Type B pancreatic cell (in vitro differentiated cells): Measurements from ENCODE around the gene CYTH4. TPM values are rescaled to one million over a fixed set of nuclear protein-coding genes. Genes with fewer than 3 reads are reported as not detected.

Source experiments
- DNase-seq: peaks from one replicate; pipeline ENCODE4 v3.0.0; 2021; ENCODE audit warnings: mixed read lengths; ENCODE audit not compliant: unreplicated experiment; ENCODE audit errors: extremely low spot score
- H3K27ac Mint-ChIP-seq: 2 replicates; pipeline ENCODE4 v1.8.0; 2021; ENCODE audit warnings: mild to moderate bottlenecking, mixed read lengths
- H3K27me3 Mint-ChIP-seq: 2 replicates; pipeline ENCODE4 v1.8.0; 2021; ENCODE audit warnings: mixed read lengths
- H3K36me3 Mint-ChIP-seq: 2 replicates; pipeline ENCODE4 v1.8.0; 2021; ENCODE audit warnings: mixed read lengths
- H3K4me1 Mint-ChIP-seq: one replicate; pipeline ENCODE4 v1.8.0; 2021; ENCODE audit warnings: mixed read lengths; ENCODE audit not compliant: unreplicated experiment
- H3K4me3 Mint-ChIP-seq: 2 replicates; pipeline ENCODE4 v1.8.0; 2021; ENCODE audit warnings: mild to moderate bottlenecking, mixed read lengths
- H3K9me3 Mint-ChIP-seq: 2 replicates; pipeline ENCODE4 v1.8.0; 2021; ENCODE audit warnings: mixed read lengths
- total RNA-seq: library from RNA; stranded (reverse); gene quantifications from 2 replicates; pipeline ENCODE4 v1.2.1, GENCODE V29; 2021; ENCODE audit warnings: low replicate concordance
- TF ChIP-seq, protein P1 (sequence below): fragments of 200-600 bp; sonication (generic); conservative IDR thresholded peaks from 2 replicates; pipeline ENCODE4 v1.5.0; 2021; ENCODE audit warnings: antibody characterized with exemption, mild to moderate bottlenecking

CYTH4 gene
- total RNA-seq, 1 donor from 2014 or later, result not detected

DNA sequence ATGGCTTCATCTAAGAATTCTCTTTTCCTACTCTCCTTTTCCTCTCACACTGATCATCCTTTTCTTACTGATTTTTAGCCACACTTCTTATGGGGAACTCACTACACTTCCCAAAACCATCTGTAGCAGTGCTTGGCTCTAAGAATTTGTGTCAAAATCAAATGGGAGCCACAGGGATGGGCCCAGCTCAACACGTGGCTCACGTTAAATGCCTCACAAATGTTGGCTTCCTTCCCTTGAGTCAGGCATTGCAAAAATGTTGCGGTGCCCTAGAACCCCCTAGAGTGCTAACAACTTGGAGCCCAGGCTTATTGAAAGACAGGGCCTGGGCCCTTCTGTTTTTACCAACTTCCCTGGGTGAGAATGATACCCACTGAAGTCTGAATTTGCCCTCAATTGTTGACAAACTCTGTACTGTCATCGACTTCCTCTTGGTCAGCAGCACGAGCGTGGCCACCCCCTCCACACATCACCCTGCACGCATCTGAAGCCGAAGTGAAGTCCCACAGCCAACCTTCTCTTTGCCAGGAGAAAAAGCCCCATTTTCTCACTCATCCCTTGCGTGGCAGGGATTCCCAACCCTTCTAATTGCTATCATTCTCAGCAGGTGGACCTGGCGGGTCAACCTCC, 75.3 kb downstream of the CYTH4 start:
- TF ChIP-seq, protein P1, sequence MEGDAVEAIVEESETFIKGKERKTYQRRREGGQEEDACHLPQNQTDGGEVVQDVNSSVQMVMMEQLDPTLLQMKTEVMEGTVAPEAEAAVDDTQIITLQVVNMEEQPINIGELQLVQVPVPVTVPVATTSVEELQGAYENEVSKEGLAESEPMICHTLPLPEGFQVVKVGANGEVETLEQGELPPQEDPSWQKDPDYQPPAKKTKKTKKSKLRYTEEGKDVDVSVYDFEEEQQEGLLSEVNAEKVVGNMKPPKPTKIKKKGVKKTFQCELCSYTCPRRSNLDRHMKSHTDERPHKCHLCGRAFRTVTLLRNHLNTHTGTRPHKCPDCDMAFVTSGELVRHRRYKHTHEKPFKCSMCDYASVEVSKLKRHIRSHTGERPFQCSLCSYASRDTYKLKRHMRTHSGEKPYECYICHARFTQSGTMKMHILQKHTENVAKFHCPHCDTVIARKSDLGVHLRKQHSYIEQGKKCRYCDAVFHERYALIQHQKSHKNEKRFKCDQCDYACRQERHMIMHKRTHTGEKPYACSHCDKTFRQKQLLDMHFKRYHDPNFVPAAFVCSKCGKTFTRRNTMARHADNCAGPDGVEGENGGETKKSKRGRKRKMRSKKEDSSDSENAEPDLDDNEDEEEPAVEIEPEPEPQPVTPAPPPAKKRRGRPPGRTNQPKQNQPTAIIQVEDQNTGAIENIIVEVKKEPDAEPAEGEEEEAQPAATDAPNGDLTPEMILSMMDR, result no peak
- Mint-ChIP-seq H3K36me3 (no peaks in the 10 kb centered on the region), H3K27ac (no peak overlapping the region), H3K9me3 (no peaks in the 10 kb centered on the region), H3K27me3 (peaks cover 25% of the 10 kb centered on the region), H3K4me1 (peaks cover 4% of the 10 kb centered on the region), H3K4me3 (no peak overlapping the region)
- DNase-seq, result no peak

DNA sequence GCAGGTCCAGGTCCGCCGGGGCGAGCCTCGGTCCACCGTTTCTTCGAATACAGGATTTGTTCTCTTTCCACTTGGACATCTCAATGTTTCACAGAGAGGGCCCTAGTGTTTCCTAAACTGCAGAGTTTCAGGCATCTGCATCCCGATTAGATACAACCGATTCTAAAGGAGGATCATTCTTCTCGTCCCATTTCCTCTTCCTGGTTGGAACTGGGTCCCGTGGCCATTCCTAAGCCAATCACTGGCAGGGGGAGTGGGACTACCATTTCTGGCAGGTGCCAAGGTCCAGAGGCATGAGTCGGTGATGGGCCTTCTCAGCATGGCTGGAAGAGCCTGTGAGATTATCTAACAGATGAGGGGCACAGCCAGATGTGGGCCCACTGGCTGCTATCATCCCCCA, 76.1 kb downstream of the CYTH4 start:
- H3K36me3 Mint-ChIP-seq, result no peaks in the 10 kb centered on the region
- TF ChIP-seq, protein P1, result no peak
- peaks cover 18% of the 10 kb centered on the region for H3K27me3 Mint-ChIP-seq
- no peak overlapping the region for H3K4me3 Mint-ChIP-seq
- H3K9me3 Mint-ChIP-seq, result no peaks in the 10 kb centered on the region
- peaks cover 8% of the 10 kb centered on the region for H3K4me1 Mint-ChIP-seq
- DNase-seq, result no peak
- H3K27ac Mint-ChIP-seq, result no peak overlapping the region

DNA sequence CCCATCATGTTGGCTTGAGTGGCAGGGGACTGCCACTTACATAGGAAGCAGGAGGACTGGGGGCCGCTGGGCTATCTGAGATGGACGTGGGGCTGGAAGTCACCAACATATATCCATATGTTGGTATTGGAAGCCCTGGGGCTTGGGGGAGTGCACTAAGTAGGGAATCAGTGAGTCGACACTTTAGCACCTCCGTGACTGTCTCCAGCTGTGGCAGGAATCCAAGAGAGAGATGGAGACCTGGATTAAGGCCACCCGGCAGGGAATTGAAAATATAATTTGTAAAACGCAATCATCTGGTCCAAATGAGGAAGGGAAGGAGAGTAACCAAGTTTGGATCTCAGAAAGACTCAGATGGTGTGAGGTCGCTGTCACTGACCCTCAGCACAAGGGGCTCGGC, 76.6 kb downstream of the CYTH4 start:
- Mint-ChIP-seq H3K4me1 (peaks cover 11% of the 10 kb centered on the region), H3K9me3 (no peaks in the 10 kb centered on the region), H3K36me3 (no peaks in the 10 kb centered on the region), H3K27me3 (peaks cover 17% of the 10 kb centered on the region), H3K4me3 (no peak overlapping the region), H3K27ac (no peak overlapping the region)
- TF ChIP-seq, protein P1, result no peak
- DNase-seq, result no peak

DNA sequence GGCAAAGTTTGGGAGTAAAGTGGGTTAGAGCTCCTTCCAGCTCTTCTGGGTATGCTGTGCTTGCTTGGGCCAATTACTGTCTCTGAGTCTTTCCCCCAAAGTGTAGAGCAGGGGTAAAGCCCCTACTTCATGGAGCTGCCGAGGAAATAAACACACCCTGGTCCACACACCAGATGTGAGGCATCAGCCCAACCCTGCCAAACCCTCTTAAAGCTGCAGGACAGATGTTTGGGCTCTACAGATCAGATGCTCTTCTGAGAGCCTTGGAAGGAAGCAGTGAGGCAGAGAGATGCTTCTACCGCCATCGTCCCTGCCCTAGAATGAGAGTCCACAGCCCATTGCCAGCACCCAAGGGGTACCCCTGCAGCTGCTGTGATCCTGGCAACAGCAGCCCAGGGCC, 80.3 kb downstream of the CYTH4 start:
- H3K36me3 Mint-ChIP-seq, result no peaks in the 10 kb centered on the region
- H3K4me3 Mint-ChIP-seq, result no peak overlapping the region
- no peak overlapping the region for H3K27ac Mint-ChIP-seq
- H3K9me3 Mint-ChIP-seq, result no peaks in the 10 kb centered on the region
- TF ChIP-seq, protein P1, result no peak
- H3K27me3 Mint-ChIP-seq, result peaks cover 21% of the 10 kb centered on the region
- H3K4me1 Mint-ChIP-seq, result peaks cover 22% of the 10 kb centered on the region
- DNase-seq, result no peak

DNA sequence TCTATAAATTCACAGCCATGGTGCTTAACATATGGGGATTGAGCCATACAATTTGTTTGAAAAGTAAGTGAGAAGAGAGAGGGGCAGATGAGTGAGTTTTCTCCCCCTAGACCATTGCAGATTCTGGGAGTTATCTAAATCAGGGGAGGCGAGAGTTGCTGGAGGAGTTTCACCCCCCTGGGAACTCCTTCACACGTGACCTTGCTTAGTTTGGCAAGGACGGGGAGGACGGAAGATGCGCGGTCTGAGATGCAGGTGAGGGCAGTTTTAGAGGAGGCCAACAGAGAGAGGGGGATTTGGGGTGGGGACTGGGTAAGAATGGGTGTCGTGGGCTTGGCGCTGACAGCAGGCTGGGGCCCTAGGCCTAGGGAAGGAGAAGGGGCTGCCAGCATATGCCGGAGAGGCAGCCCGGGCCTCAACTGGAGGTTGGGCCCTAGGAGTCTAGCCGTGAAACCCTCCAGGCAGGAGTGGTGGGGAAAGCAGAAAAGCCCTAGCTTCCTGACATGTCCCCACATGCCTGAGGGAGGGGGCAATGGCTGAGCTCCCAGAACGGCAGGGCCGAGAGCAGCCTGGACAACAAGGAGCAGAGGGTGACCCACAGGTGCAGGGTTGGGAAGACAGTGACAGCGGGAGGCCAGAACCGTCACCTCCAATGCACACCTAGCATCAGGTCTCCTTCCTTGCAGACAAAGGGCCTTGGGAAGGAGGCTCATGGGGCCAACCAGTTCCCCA, 81.1 kb downstream of the CYTH4 start:
- Mint-ChIP-seq H3K4me1 (peaks cover 26% of the 10 kb centered on the region), H3K27me3 (peaks cover 15% of the 10 kb centered on the region), H3K36me3 (no peaks in the 10 kb centered on the region), H3K4me3 (no peak overlapping the region), H3K9me3 (no peaks in the 10 kb centered on the region), H3K27ac (no peak overlapping the region)
- no peak for DNase-seq
- TF ChIP-seq, protein P1, result no peak

Other genes starting within 250 kb of the CYTH4 start
- 11.1 and 53.7 TPM in 2 replicates for gene KCTD17, start 230.8 kb upstream of the CYTH4 start, total RNA-seq
- 7.6 and 14.3 TPM in 2 replicates for gene TMPRSS6, start 172.8 kb upstream of the CYTH4 start, total RNA-seq
- gene IL2RB, start 132.6 kb upstream of the CYTH4 start, total RNA-seq, result 0.12 and 0.68 TPM in 2 replicates
- 23.2 and 26.2 TPM in 2 replicates for gene C1QTNF6, start 94.3 kb upstream of the CYTH4 start, total RNA-seq
- gene SSTR3, start 70.0 kb upstream of the CYTH4 start, total RNA-seq, result 2.4 and 3.4 TPM in 2 replicates
- gene RAC2, start 38.2 kb upstream of the CYTH4 start, total RNA-seq, result 0.24 and 1.2 TPM in 2 replicates
- gene ELFN2, start 145.0 kb downstream of the CYTH4 start, total RNA-seq, result 0.53 and 1.3 TPM in 2 replicates
- 0.76 and 0.82 TPM in 2 replicates for gene MFNG, start 203.9 kb downstream of the CYTH4 start, total RNA-seq
- gene CARD10, start 236.9 kb downstream of the CYTH4 start, total RNA-seq, result 9.9 and 14.8 TPM in 2 replicates